Lower lobe of right lung (tissue), 2 donors: ENCODE measurements around the gene SIGLEC7. TPM values are rescaled to one million over a fixed set of nuclear protein-coding genes. Genes with fewer than 3 reads are reported as not detected.
A peak's percentile ranks its signal among the peaks of the same experiment; 100 is the strongest.

Experiments
- ATAC-seq, 2 donors: fragments of 200-7000 bp; cut with Tn5 transposase; one replicate each; pipeline ENCODE4 v1.9.1; 2020 to 2022; ENCODE audit warnings: mild to moderate bottlenecking in 2 of 2, moderate library complexity in 2 of 2
- DNase-seq: peaks from one replicate; pipeline ENCODE4 v3.0.0-alpha.2; 2020
- H3K27ac ChIP-seq: fragments of 200-600 bp; one replicate; pipeline ENCODE4 v1.8.0; 2022
- H3K27me3 ChIP-seq: fragments of 200-600 bp; one replicate; pipeline ENCODE4 v1.8.0; 2022; ENCODE audit warnings: low read depth
- H3K36me3 ChIP-seq: fragments of 200-600 bp; one replicate; pipeline ENCODE4 v1.8.0; 2022; ENCODE audit warnings: mild to moderate bottlenecking
- H3K4me1 ChIP-seq: fragments of 200-600 bp; one replicate; pipeline ENCODE4 v1.8.0; 2022
- H3K4me3 ChIP-seq: fragments of 200-600 bp; one replicate; pipeline ENCODE4 v1.8.0; 2022; ENCODE audit warnings: mild to moderate bottlenecking
- H3K9me3 ChIP-seq: fragments of 200-600 bp; one replicate; pipeline ENCODE4 v1.8.0; 2022
- CTCF ChIP-seq: fragments of 200-600 bp; IDR thresholded peaks from one replicate; pipeline ENCODE4 v1.8.0; 2022; ENCODE audit warnings: antibody characterized with exemption, mild to moderate bottlenecking
- intact Hi-C: fragments of 100-400 bp; cut with DNase I; formaldehyde crosslinking; loops from one replicate; pipeline ENCODE4 v1.11.0; 2022
- total RNA-seq: library from RNA; stranded (reverse); fragmentation: NEBNext Ultra II Directional; extraction: Animal tissue kit (Norgen Biotek cat#: 25700); gene quantifications from one replicate; pipeline ENCODE4 v1.2.1, GENCODE V29; 2021
- donor health status: DM: no; HTN: yes; CAD: no; lungs with severe emphysema.

The SIGLEC7 gene
- total RNA-seq, 1 donor from 2014 or later: 10.0 TPM

DNA sequence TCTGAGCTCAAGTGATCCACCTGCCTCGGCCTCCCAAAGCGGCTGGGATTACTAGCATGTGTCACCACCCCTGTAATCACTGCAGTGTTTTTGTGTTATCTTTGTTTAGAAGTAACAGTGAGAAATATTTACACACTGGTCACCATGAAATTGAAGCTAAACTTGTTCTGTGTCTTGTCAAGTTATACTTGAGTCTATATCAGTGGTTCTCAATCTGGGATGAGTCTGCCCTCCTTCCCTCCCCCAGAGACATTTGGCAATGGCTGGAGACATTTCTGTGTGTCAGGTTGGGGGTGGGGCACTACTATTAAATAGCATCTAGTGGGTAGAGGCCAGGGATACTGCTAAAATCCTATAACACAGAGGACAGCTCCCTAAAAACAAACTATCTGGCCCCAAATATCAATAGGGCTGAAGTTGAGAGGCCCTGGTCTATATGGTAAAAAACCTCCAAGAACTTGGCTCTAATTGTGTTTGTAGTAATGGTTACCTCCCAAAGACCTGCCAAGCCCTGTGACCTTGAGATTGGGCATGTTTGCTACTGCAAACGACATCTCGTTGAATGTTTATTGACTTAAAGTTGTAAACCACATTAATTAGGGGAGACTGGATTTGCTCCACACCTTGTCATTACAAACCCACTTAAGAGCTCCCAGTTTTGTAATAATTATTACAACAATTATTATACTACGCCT is 40.8 kb upstream of the SIGLEC7 start:
- ATAC-seq (no peak), DNase-seq (no peak)
- H3K36me3 ChIP-seq: peaks cover 45% of the 10 kb centered on the region
- H3K4me1 ChIP-seq: no peaks in the 10 kb centered on the region
- H3K9me3 ChIP-seq: no peaks in the 10 kb centered on the region
- H3K27me3 ChIP-seq: no peaks in the 10 kb centered on the region
- H3K4me3 ChIP-seq: no peak overlapping the region
- no peak overlapping the region for H3K27ac ChIP-seq
- no peak for TF ChIP-seq CTCF
- intact Hi-C loops: no loop called here

- H3K36me3 ChIP-seq: peaks cover 42% of the 10 kb centered on the region
Observed at GRCh38 chr19:51102991-51103390, 39.1 kb upstream of the SIGLEC7 start.

GRCh38 chr19:51103926-51104341 is 38.2 kb upstream of the SIGLEC7 start:
- Histone ChIP-seq H3K27me3 (no peaks in the 10 kb centered on the region), H3K36me3 (peaks cover 37% of the 10 kb centered on the region), H3K4me3 (no peak overlapping the region), H3K4me1 (peaks cover 14% of the 10 kb centered on the region), H3K9me3 (no peaks in the 10 kb centered on the region), H3K27ac (no peak overlapping the region)
- intact Hi-C loops: no loop called here
- ATAC-seq (no peak), DNase-seq (no peak)
- TF ChIP-seq CTCF: no peak

More at GRCh38 chr19:51102991-51103390, 39.1 kb upstream of the SIGLEC7 start:
- peaks cover 11% of the 10 kb centered on the region for H3K4me1 ChIP-seq
- H3K27me3 ChIP-seq: no peaks in the 10 kb centered on the region
- no peaks in the 10 kb centered on the region for H3K9me3 ChIP-seq
- no peak overlapping the region for H3K27ac ChIP-seq
- intact Hi-C loops: no loop called here
- H3K4me3 ChIP-seq: no peak overlapping the region
- ATAC-seq (no peak), DNase-seq (no peak)
- no peak for TF ChIP-seq CTCF

- Histone ChIP-seq H3K36me3 (peaks cover 13% of the 10 kb centered on the region), H3K27me3 (no peaks in the 10 kb centered on the region), H3K27ac (peak overlapping the region; percentile 77), H3K9me3 (no peaks in the 10 kb centered on the region), H3K4me1 (peaks cover 17% of the 10 kb centered on the region), H3K4me3 (peak overlapping the region; percentile 81)
- ATAC-seq (peak; percentile 0 to 13), DNase-seq (no peak)
- intact Hi-C loops: no loop called here
- TF ChIP-seq CTCF: no peak
Observed at GRCh38 chr19:51107406-51108065, 34.6 kb upstream of the SIGLEC7 start.

- Histone ChIP-seq H3K27ac (peak within 1 kb of the TSS; percentile 77), H3K4me1 (peaks cover 17% of the 10 kb centered on the region), H3K27me3 (no peaks in the 10 kb centered on the region), H3K4me3 (peak within 1 kb of the TSS; percentile 81), H3K36me3 (peaks cover 7% of the 10 kb centered on the region), H3K9me3 (no peaks in the 10 kb centered on the region)
- peak; percentile 98 to 99 for ATAC-seq
- peak; percentile 99 for DNase-seq
- no peak for TF ChIP-seq CTCF
- intact Hi-C loops: no loop called here
Observed at GRCh38 chr19:51108066-51108804, 33.9 kb upstream of the SIGLEC7 start, which contains the start of gene CTU1. Gene CTU1 (minus strand): TSS chr19:51108409. CDS start chr19:51104569, 3,840 bp downstream.
